ENCODE results near the gene RBFOX2.

- TF ChIP-seq EZH2phosphoT487 (IDR thresholded peaks at IDR 0.05; ENCODE audit: low read depth) = no peak
- TF ChIP-seq CTCF (IDR thresholded peaks at IDR 0.05; ENCODE audit: low read depth, low read length) = no peak
Measured at GRCh38 chr22:35887296-35887875, 141.2 kb downstream of the RBFOX2 start.

All from OCI-LY3 (cell line).